Effector memory CD4-positive, alpha-beta T cell (primary cell): ENCODE data around the gene SLC37A3.

Source experiments
- DNase-seq, 3 donors: peaks; one replicate each; pipeline ENCODE4 v3.0.0-alpha.2; 2020
- H3K27ac ChIP-seq: 2 replicates; pipeline ENCODE4 v1.7.0; 2013; ENCODE audit warnings: mild to moderate bottlenecking, low read length, moderate library complexity; ENCODE audit not compliant: insufficient read depth, poor library complexity, severe bottlenecking
- H3K27me3 ChIP-seq: replicated peaks from 2 replicates; pipeline ENCODE4 v1.7.0; 2013; ENCODE audit warnings: mild to moderate bottlenecking, low read length; ENCODE audit not compliant: insufficient read depth, control insufficient read depth, poor library complexity, severe bottlenecking
- H3K36me3 ChIP-seq: 2 replicates; pipeline ENCODE4 v1.7.0; 2013; ENCODE audit warnings: mild to moderate bottlenecking, low read length, moderate library complexity; ENCODE audit not compliant: control insufficient read depth, insufficient read depth
- H3K4me1 ChIP-seq: 2 replicates; pipeline ENCODE4 v1.7.0; 2013; ENCODE audit warnings: low read length, mild to moderate bottlenecking; ENCODE audit not compliant: control insufficient read depth, insufficient read depth, poor library complexity, severe bottlenecking
- H3K4me3 ChIP-seq: 2 replicates; pipeline ENCODE4 v1.7.0; 2013; ENCODE audit warnings: low read length, low read depth, mild to moderate bottlenecking; ENCODE audit not compliant: insufficient read depth, poor library complexity, severe bottlenecking
- H3K9me3 ChIP-seq: 2 replicates; pipeline ENCODE4 v1.7.0; 2013; ENCODE audit warnings: mild to moderate bottlenecking, low read length, moderate library complexity; ENCODE audit not compliant: control insufficient read depth

The SLC37A3 gene

DNA sequence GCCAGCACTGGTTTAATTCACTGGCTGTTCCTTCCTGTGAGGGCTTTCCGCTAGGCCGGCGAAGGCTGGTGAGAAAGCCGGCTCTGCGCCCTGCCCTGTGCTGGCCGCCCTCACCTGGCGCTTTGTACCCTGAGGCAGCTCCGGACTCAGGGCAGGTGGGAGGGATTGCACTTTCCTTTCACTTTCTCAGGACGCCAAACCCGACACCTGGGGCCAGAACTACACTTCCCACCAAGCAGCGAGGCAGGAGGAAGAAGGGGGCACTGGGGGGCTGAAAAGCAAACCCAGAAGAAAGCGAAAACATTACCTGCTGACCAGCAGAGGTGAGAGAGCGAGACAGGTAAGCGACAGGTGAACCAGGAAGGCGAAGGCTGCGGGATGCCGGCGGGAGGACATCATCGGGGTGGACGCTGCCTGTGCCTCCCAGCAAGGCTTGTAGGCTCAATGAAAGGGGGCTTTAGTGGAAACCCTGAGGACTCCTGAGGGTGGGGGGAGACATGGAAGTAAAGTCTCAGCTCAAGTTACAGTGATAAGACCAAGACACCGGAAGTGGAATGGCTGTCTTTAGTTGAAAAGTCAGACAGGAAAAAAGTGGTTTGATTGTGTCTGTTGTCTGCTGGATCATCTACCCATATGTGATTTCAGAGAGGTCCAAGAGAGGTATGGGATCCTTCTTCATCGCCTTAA is 5.7 kb upstream of the SLC37A3 start, which contains the start of gene RAB19:
RAB19 (plus strand) TSS at position 181 of the 687 bp plus-strand sequence. CDS start 3,589 bp downstream, outside the sequence.
- Histone ChIP-seq H3K4me1 (no peaks in the 10 kb centered on the region), H3K27ac (peak within 1 kb of the TSS; percentile 60), H3K4me3 (peak within 1 kb of the TSS; percentile 76), H3K36me3 (no peaks in the 10 kb centered on the region), H3K9me3 (no peaks in the 10 kb centered on the region), H3K27me3 (no peaks in the 10 kb centered on the region)
- DNase-seq: peak; percentile 8 to 31 (median 23)

DNA sequence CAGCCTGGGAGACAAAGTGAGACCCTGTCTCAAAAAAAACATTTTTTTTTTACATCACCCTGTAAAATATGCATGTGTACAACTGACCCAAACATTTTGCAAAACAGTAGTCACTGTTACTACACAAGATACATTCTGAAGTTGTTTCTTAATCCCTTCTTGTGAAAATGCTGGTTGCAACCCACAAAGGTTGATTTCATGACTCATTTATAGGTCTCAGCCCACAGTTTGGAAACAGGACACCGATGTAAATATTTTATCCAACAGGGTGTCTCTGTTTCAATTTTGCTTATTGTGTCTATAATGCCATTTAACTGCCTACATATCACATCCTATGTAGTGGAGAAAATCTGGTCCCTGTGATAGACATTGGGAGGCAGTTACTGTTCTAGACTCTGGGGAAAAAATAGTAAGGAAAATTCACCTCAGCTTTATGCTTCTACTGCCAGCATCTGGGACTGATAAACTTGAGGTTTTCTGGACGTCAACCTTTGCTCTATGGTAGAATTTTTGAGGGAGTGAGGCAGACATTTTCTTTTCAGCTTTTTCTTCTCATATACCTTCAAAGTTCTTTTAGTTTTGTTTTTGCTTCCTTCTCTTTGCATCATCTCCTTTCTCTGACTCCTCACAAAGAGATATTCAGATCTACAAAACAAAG is 4.0 kb upstream of the SLC37A3 start:
- Histone ChIP-seq H3K4me1 (peaks cover 3% of the 10 kb centered on the region), H3K27ac (no peak overlapping the region), H3K36me3 (no peaks in the 10 kb centered on the region), H3K27me3 (no peaks in the 10 kb centered on the region), H3K4me3 (no peak overlapping the region), H3K9me3 (no peaks in the 10 kb centered on the region)
- no peak for DNase-seq

DNA sequence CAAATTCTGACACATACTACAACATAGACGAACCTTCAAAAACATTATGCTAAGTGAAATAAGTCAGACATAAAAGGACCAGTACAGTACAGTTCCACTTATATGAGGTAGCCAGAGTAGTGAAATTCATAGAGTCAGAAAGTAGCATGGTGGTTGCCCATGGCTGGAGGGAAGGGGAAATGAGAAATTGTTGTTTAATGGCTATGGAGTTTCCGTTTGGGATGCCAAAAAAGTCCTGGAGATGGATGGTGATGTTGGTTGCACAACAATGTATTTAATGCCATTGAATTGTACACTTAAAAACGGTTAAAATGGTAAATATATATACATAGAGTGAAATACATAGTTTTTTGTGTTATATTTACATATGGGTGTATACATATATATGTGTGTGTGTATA is 2.1 kb upstream of the SLC37A3 start:
- no peaks in the 10 kb centered on the region for H3K27me3 ChIP-seq
- no peaks in the 10 kb centered on the region for H3K36me3 ChIP-seq
- no peak overlapping the region for H3K4me3 ChIP-seq
- no peak for DNase-seq
- no peaks in the 10 kb centered on the region for H3K9me3 ChIP-seq
- H3K27ac ChIP-seq: no peak overlapping the region
- H3K4me1 ChIP-seq: peaks cover 4% of the 10 kb centered on the region

DNA sequence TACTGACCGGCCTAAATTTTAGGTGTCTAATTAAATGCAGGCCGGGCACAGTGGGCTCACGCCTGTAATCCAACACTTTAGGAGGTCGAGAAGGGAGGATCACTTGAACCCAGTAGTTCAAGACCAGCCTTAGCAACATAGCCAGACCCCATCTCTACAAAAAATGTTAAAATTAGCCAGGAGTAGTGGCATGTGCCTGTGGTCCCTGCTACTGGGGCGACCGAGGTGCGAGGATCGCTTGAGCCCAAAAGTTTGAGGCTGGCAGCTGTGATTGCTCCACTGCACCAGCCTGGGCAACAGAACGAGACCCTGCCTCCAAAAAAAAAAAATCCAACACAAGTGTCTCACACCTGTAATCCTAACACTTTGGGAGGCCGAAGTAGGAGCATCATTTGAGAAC is 491 bp upstream of the SLC37A3 start:
- no peaks in the 10 kb centered on the region for H3K27me3 ChIP-seq
- no peaks in the 10 kb centered on the region for H3K36me3 ChIP-seq
- no peak overlapping the region for H3K4me3 ChIP-seq
- H3K9me3 ChIP-seq: no peaks in the 10 kb centered on the region
- DNase-seq: no peak
- H3K27ac ChIP-seq: no peak overlapping the region
- peaks cover 4% of the 10 kb centered on the region for H3K4me1 ChIP-seq

DNA sequence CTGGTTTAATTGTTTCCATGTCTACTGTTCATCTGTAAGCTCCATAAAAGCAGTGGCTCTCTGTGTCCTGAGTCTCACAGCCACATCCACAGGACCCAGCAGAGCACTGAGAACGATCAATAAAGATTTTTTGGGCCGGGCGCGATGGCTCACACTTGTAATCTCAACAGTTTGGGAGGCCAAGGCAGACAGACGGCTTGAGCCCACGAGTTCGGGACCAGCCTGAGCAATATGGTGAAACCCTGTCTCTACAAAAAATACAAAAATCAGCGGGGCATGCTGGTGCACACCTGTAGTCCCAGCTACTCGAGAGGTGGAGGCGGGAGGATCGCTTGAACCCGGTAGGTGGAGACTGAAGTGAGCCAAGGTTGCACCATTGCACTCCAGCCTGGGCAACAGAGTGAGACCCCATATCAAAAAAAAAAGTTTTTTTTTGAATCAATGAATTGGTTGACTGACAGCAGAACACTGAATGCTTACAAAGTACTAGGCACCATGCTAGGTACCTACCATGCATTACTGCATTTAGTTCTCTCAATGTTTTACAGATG is 4.5 kb downstream of the SLC37A3 start:
- Histone ChIP-seq H3K27ac (no peak overlapping the region), H3K4me1 (peaks cover 15% of the 10 kb centered on the region), H3K36me3 (no peaks in the 10 kb centered on the region), H3K27me3 (no peaks in the 10 kb centered on the region), H3K9me3 (no peaks in the 10 kb centered on the region), H3K4me3 (no peak overlapping the region)
- no peak for DNase-seq

DNA sequence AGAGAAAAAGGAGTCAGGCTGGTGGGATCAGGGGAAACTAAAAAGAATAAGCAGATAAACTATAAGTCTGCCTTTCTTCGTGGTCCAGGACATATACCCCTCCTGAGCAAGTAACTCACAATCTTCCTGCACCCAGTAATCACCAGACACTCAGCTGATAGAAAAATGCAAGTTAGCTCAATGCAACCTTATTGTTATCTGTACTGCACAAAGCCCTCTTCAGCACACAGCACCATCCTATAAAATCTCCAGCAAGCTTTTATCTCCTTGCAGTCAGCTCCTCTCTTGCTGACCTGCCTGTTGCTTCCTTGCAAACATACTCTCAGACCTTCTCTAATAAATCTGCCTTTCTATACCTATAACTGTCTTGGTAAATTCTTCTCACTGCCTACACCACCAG is 6.7 kb downstream of the SLC37A3 start:
- DNase-seq: no peak
- Histone ChIP-seq H3K27ac (no peak overlapping the region), H3K27me3 (no peaks in the 10 kb centered on the region), H3K4me1 (peaks cover 11% of the 10 kb centered on the region), H3K36me3 (no peaks in the 10 kb centered on the region), H3K4me3 (no peak overlapping the region), H3K9me3 (no peaks in the 10 kb centered on the region)

DNA sequence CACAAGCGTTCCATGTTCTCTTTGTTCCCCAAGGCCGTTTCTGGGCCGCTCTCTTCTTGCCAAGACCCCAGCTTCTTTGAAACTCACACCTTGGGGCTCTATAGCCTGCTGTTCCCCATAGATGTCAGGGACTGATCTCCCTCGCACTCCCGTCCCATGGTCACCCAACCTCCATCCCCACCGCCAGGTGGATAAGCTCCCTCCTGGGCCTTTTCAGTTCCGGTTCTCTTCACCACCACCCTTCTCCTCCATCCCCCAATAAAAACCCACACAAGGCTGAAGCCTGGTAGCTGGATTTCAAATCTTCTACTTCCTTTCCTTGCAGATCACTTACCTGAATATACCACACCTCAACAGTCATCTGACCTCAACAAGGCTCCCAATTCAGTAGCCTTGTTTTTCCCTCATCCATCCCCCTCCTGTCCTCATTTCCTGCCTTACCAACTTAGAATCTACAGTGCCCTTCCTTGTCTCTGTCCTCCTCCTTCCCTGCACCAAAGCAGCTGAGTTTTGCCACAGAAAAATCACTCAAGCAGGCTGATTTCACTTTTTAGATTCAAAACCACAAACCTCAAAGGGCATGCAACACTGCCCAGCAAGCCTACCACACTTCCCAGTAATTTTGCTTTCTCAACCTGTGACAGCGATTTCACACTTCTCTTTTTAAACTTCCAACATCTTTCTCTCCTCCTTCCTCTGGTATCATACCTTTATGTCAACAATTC is 7.7 kb downstream of the SLC37A3 start:
- H3K4me1 ChIP-seq: peaks cover 11% of the 10 kb centered on the region
- H3K4me3 ChIP-seq: no peak overlapping the region
- no peak overlapping the region for H3K27ac ChIP-seq
- H3K36me3 ChIP-seq: no peaks in the 10 kb centered on the region
- H3K27me3 ChIP-seq: no peaks in the 10 kb centered on the region
- H3K9me3 ChIP-seq: no peaks in the 10 kb centered on the region
- no peak for DNase-seq

DNA sequence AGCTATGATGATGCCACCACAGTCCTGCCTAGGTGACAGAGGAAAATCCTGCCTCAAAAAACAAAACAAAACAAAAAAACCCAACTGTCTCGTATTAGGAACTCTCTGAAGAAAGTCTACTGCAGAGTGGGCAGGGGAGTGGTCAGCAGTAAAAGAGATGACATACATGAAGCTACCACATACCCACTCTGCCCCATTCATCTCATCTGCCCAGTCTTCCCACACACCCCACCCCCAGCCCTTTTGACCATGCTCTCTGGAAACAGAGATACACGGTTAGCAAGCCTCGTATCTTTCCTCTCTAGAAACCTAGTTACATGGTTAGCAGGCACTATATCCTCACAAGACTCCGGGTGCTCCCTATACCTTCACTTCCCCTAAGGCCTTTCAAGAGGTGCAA is 8.3 kb downstream of the SLC37A3 start:
- no peaks in the 10 kb centered on the region for H3K9me3 ChIP-seq
- H3K4me3 ChIP-seq: no peak overlapping the region
- H3K27ac ChIP-seq: no peak overlapping the region
- peaks cover 11% of the 10 kb centered on the region for H3K4me1 ChIP-seq
- H3K27me3 ChIP-seq: no peaks in the 10 kb centered on the region
- no peaks in the 10 kb centered on the region for H3K36me3 ChIP-seq
- no peak for DNase-seq

DNA sequence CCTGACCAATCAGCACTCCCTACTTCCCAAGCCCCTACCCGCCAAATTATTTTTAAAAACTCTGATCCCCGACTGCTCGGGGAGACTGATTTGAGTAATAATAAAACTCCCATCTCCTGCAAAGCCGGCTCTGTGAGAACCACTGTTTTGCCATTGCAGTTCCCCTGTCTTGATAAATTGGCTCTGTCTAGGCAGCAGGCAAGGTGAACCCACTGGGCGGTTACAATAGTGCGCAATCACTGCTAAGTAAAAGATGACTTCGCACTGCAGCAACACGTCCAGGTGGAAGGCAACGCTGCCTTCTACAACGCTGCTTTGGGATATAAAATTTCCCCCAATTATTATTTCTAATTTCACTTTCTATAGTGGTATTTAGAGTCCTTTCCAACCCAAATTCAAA is 8.9 kb downstream of the SLC37A3 start:
- no peak for DNase-seq

More for the DNA sequence above, 8.9 kb downstream of the SLC37A3 start:
- Histone ChIP-seq H3K9me3 (no peaks in the 10 kb centered on the region), H3K4me3 (no peak overlapping the region), H3K27me3 (no peaks in the 10 kb centered on the region), H3K36me3 (no peaks in the 10 kb centered on the region), H3K4me1 (peaks cover 11% of the 10 kb centered on the region), H3K27ac (no peak overlapping the region)
